GM23248 (cell line): Measurements from ENCODE around the gene KIF16B. TPM values are rescaled to one million over a fixed set of nuclear protein-coding genes. Genes with fewer than 3 reads are reported as not detected.
A peak's percentile ranks its signal among the peaks of the same experiment; 100 is the strongest.

ENCODE experiments used
- DNase-seq: peaks from one replicate; pipeline ENCODE4 v3.0.0-alpha.2; 2015
- H2AFZ ChIP-seq: fragments of 200-600 bp; sonication (generic); 2 replicates; pipeline ENCODE4 v1.6.1; 2016; ENCODE audit warnings: antibody characterized with exemption
- H3F3A ChIP-seq: fragments of 200-600 bp; sonication (generic); 2 replicates; pipeline ENCODE4 v1.6.1; 2016; ENCODE audit warnings: mild to moderate bottlenecking, antibody characterized with exemption, mixed run types; ENCODE audit not compliant: insufficient read depth
- H3K27ac ChIP-seq: fragments of 200-600 bp; sonication (generic); 2 replicates; pipeline ENCODE4 v1.5.1; 2016; ENCODE audit warnings: mild to moderate bottlenecking
- H3K27me3 ChIP-seq: fragments of 200-600 bp; sonication (generic); replicated peaks from 2 replicates; pipeline ENCODE4 v1.6.1; 2016; ENCODE audit warnings: mild to moderate bottlenecking; ENCODE audit not compliant: insufficient read depth
- H3K36me3 ChIP-seq: fragments of 200-600 bp; sonication (generic); 2 replicates; pipeline ENCODE4 v1.6.1; 2016; ENCODE audit warnings: low read depth, mild to moderate bottlenecking
- H3K4me1 ChIP-seq: fragments of 200-600 bp; sonication (generic); 2 replicates; pipeline ENCODE4 v1.6.1; 2016; ENCODE audit warnings: mild to moderate bottlenecking; ENCODE audit not compliant: insufficient read depth
- H3K4me2 ChIP-seq: fragments of 200-600 bp; sonication (generic); one replicate; pipeline ENCODE4 v1.6.1; 2016; ENCODE audit warnings: mild to moderate bottlenecking; ENCODE audit not compliant: unreplicated experiment
- H3K4me3 ChIP-seq: fragments of 200-600 bp; sonication (generic); 2 replicates; pipeline ENCODE4 v1.5.1; 2016; ENCODE audit warnings: mild to moderate bottlenecking
- H3K79me2 ChIP-seq: fragments of 200-600 bp; sonication (generic); 2 replicates; pipeline ENCODE4 v1.6.1; 2016; ENCODE audit warnings: mild to moderate bottlenecking; ENCODE audit not compliant: insufficient read depth
- H3K9ac ChIP-seq: fragments of 200-600 bp; sonication (generic); 2 replicates; pipeline ENCODE4 v1.6.1; 2016; ENCODE audit warnings: mild to moderate bottlenecking
- H3K9me2 ChIP-seq: fragments of 200-600 bp; sonication (generic); 2 replicates; pipeline ENCODE4 v1.6.1; 2016; ENCODE audit warnings: mixed run types, mild to moderate bottlenecking, moderate library complexity; ENCODE audit not compliant: insufficient read depth
- H3K9me3 ChIP-seq: fragments of 200-600 bp; sonication (generic); one replicate; pipeline ENCODE4 v1.6.1; 2017; ENCODE audit warnings: low read depth
- H4K20me1 ChIP-seq: fragments of 200-600 bp; sonication (generic); 2 replicates; pipeline ENCODE4 v1.6.0; 2016; ENCODE audit not compliant: insufficient read depth
- EZH2 ChIP-seq: fragments of 200-600 bp; sonication (generic); IDR thresholded peaks from 2 replicates; pipeline ENCODE4 v1.6.1; 2018; ENCODE audit warnings: antibody characterized with exemption, mild to moderate bottlenecking; ENCODE audit not compliant: insufficient read depth, poor library complexity, severe bottlenecking
- EZH2phosphoT487 ChIP-seq: fragments of 200-600 bp; sonication (generic); IDR thresholded peaks from 2 replicates; pipeline ENCODE4 v1.6.1; 2018; ENCODE audit warnings: antibody characterized with exemption, moderate library complexity, mild to moderate bottlenecking, low read depth; ENCODE audit not compliant: insufficient read depth
- WGBS, 2 experiments: methylation state at CpG; one replicate each; pipeline ENCODE4 v1.1.6; 2015 to 2017; ENCODE audit warnings: low lambda C conversion rate in 2 of 2, low coverage in 1 of 2; ENCODE audit errors: missing lambda C conversion rate in 2 of 2; 5-methylcytosine and 5-hydroxymethylcytosine counted together
- in situ Hi-C: fragments of 300-500 bp; cut with MboI; formaldehyde crosslinking; loops from 2 replicates; pipeline ENCODE4 v1.15.0; 2020
- polyA plus RNA-seq: library from polyadenylated mRNA; unstranded; fragments of >200 nt; fragmentation: Nextera tagmentation; extraction: Ambion mirVana; gene quantifications from 2 replicates; pipeline ENCODE4 v1.2.1, GENCODE V29; 2016
- total RNA-seq: library from RNA; depleted of rRNA; stranded (reverse); fragments of >200 nt; shearing (Covaris generic); gene quantifications from 2 replicates; pipeline ENCODE4 v1.2.3, GENCODE V29; 2014; rRNA removed

Gene KIF16B, protein sequence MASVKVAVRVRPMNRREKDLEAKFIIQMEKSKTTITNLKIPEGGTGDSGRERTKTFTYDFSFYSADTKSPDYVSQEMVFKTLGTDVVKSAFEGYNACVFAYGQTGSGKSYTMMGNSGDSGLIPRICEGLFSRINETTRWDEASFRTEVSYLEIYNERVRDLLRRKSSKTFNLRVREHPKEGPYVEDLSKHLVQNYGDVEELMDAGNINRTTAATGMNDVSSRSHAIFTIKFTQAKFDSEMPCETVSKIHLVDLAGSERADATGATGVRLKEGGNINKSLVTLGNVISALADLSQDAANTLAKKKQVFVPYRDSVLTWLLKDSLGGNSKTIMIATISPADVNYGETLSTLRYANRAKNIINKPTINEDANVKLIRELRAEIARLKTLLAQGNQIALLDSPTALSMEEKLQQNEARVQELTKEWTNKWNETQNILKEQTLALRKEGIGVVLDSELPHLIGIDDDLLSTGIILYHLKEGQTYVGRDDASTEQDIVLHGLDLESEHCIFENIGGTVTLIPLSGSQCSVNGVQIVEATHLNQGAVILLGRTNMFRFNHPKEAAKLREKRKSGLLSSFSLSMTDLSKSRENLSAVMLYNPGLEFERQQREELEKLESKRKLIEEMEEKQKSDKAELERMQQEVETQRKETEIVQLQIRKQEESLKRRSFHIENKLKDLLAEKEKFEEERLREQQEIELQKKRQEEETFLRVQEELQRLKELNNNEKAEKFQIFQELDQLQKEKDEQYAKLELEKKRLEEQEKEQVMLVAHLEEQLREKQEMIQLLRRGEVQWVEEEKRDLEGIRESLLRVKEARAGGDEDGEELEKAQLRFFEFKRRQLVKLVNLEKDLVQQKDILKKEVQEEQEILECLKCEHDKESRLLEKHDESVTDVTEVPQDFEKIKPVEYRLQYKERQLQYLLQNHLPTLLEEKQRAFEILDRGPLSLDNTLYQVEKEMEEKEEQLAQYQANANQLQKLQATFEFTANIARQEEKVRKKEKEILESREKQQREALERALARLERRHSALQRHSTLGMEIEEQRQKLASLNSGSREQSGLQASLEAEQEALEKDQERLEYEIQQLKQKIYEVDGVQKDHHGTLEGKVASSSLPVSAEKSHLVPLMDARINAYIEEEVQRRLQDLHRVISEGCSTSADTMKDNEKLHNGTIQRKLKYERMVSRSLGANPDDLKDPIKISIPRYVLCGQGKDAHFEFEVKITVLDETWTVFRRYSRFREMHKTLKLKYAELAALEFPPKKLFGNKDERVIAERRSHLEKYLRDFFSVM (N-terminal part only)
- total RNA-seq, result 1.7 and 3.9 TPM in 2 replicates
- 2.6 and 3.0 TPM in 2 replicates for polyA plus RNA-seq

DNA sequence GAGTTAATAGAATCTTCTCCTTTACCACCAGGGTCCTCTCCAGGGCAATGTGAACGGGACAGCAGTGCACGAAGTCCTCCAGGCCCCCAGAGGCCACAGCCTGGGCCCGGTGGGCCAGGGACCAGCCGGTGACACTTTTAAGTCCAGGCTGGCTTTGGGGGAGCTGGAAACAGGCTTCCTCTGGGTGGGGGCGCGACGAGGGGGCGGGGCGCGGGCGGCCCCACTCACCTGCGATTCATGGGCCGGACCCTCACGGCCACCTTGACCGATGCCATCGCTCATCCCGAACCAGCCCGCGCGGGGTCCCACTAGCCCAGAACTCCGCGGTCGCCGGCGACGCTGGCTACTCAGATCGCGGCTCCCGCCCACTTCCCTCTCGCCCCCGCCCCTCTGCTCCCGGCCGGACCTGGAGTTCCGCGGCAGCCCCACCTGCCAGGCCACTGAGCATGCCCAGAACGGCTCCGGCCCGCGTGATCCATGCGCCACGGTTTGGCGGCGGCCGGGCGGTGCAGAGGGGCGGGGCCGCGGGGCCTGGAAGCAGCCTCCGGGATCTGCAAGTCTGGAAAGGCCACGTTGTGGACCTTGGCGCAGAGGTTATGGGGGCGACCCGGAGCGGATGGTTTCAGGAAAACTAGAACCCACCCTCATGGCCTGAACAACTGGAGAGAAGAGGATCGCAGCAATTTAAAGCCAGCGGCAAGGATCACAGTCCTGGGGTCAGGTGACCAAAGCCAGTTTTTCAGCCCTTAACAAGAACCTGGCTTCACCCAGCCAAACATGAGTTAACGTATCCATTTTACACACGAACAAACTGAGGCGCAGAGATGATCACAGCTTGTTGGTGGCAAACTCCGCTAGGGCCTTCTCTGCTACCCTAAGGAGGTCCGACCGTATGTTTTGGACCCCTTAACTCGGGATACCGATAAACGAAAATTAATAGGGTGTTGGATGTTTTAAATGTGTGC is at the start of gene KIF16B:
KIF16B (minus strand) TSS at position 448 of the 965 bp plus-strand sequence; CDS start at position 275, 173 bp downstream.
- TF ChIP-seq EZH2, result no peak
- no peak for TF ChIP-seq EZH2phosphoT487
- peak within 1 kb of the TSS; percentile 84 for H3K4me2 ChIP-seq
- H3K79me2 ChIP-seq, result no peaks in the 10 kb centered on the region
- no peaks in the 10 kb centered on the region for H3K27me3 ChIP-seq
- peak within 1 kb of the TSS; percentile 81 for H3K4me3 ChIP-seq
- no peaks in the 10 kb centered on the region for H3F3A ChIP-seq
- H3K27ac ChIP-seq, result no peak within 1 kb of the TSS
- H3K4me1 ChIP-seq, result no peaks in the 10 kb centered on the region
- H3K9ac ChIP-seq, result peak within 1 kb of the TSS; percentile 77
- no peaks in the 10 kb centered on the region for H3K9me3 ChIP-seq
- no peaks in the 10 kb centered on the region for H3K36me3 ChIP-seq
- in situ Hi-C loops, result no loop called here
- DNase-seq, result peak; percentile 90
- WGBS, 2 experiments, result 6 to 8% methylated on average over 31 to 49 of the region's 65 CpGs
- H4K20me1 ChIP-seq, result no peaks in the 10 kb centered on the region
- no peaks in the 10 kb centered on the region for H3K9me2 ChIP-seq
- H2AFZ ChIP-seq, result peak within 1 kb of the TSS; percentile 95

DNA sequence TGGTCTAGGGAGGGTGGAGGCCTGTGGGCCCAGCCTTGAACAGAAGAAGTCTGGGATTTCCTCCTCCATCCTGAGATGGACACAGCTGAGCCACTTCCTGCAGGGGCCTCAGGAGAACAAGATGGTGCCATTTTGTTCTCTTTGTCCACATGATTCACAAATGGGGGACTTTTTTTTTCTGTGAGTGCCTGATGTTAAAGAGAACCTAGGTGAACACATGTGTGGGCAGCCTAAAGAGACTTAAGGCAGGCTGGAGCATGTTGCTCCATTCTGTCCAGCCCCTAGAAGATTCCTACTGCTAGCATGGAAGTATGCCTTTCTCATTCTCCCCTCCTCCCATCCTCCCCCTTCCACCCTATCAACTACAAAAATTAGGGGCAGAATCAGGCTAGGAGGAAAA is 49.3 kb upstream of the KIF16B start:
- Histone ChIP-seq H3K27me3 (no peaks in the 10 kb centered on the region), H2AFZ (no peak overlapping the region), H3K9me3 (no peaks in the 10 kb centered on the region), H3K4me3 (no peak overlapping the region), H3K27ac (no peak overlapping the region), H3K9ac (no peak overlapping the region), H3K4me1 (no peaks in the 10 kb centered on the region), H3F3A (no peaks in the 10 kb centered on the region), H3K36me3 (no peaks in the 10 kb centered on the region), H3K79me2 (no peaks in the 10 kb centered on the region), H4K20me1 (no peaks in the 10 kb centered on the region), H3K9me2 (no peaks in the 10 kb centered on the region), H3K4me2 (no peak overlapping the region)
- TF ChIP-seq EZH2, result no peak
- TF ChIP-seq EZH2phosphoT487, result no peak
- in situ Hi-C loops, result no loop called here
- no peak for DNase-seq

DNA sequence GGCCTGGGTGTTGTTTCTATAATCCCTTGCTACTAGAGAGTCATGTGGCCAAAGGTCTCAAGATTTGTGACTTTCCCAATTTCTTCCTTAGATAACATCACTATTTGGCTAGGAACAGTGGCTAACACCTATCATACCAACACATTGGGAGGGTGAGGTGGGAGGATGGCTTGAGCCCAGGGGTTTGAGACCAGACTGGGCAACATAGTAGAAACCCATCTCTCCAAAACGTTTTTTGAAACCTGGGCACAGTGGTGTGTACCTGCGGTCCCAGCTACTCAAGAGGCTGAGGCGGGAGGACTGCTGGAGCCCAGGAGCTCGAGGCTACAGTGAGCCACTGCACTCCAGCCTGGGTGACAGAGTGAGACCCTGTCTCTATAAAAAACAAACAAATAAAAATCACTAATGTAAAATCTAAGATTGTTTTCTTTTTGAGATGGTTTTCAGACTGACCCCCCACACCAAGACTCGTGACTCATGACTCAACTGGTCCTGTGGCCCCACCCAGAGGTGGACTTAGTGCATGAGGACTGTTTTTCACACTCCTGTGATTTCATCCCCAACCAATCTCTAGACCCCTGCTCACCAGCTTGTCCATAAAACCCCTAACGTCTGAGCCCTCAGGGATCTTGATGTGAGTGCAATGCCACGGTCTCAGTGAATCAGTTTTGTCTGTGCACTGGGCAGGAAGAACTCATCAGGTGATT is 48.3 kb upstream of the KIF16B start:
- no peak overlapping the region for H3K27ac ChIP-seq
- DNase-seq, result no peak
- TF ChIP-seq EZH2phosphoT487, result no peak
- no peak for TF ChIP-seq EZH2
- no peaks in the 10 kb centered on the region for H3K9me2 ChIP-seq
- H3K4me2 ChIP-seq, result no peak overlapping the region
- no peak overlapping the region for H3K4me3 ChIP-seq
- WGBS, 2 experiments, result 28 to 42% methylated on average over 7 of the region's 7 CpGs
- no peaks in the 10 kb centered on the region for H3K79me2 ChIP-seq
- H3K4me1 ChIP-seq, result no peaks in the 10 kb centered on the region
- in situ Hi-C loops, result no loop called here
- no peaks in the 10 kb centered on the region for H4K20me1 ChIP-seq
- H3K27me3 ChIP-seq, result no peaks in the 10 kb centered on the region
- H3K9ac ChIP-seq, result no peak overlapping the region
- no peaks in the 10 kb centered on the region for H3K36me3 ChIP-seq
- H2AFZ ChIP-seq, result no peak overlapping the region
- H3F3A ChIP-seq, result no peaks in the 10 kb centered on the region
- no peaks in the 10 kb centered on the region for H3K9me3 ChIP-seq
